ENCODE results near the gene ALG8. TPM values are rescaled to one million over a fixed set of nuclear protein-coding genes. Genes with fewer than 3 reads are reported as not detected.
A peak's percentile ranks its signal among the peaks of the same experiment; 100 is the strongest.
"Not testable (repeated sequence)": the region's sequence is repeated elsewhere in the genome, so short reads cannot be mapped to it uniquely, and the experiment has no call there.

The ALG8 gene
- polyA plus RNA-seq, 3 donors: 15.6 to 41.7 (median 40.6) TPM

GRCh38 chr11:78177216-78177615 lies 37.8 kb upstream of the ALG8 start:
- H3K9me3 Mint-ChIP-seq: peaks cover 5 to 14% (median 7%) of the 10 kb centered on the region in 7 donors
- Histone ChIP-seq H4K20me1 (ENCODE audit: insufficient read depth, low read length) (peaks cover 19% of the 10 kb centered on the region), H3K4me2 (replicated peaks; ENCODE audit: extremely low read depth, low read length, poor library complexity, severe bottlenecking) (no peak overlapping the region), H3K27ac (ENCODE audit: low read depth in 1 of 2, low read length in 2 of 2) (no peak overlapping the region), H2AFZ (ENCODE audit: insufficient read depth, low read depth, low read length, poor library complexity, severe bottlenecking) (no peak overlapping the region), H3K79me2 (ENCODE audit: insufficient read depth, low read length) (peaks cover 3% of the 10 kb centered on the region), H3K9me3 (replicated peaks in 1 of 2; ENCODE audit: control insufficient read depth in 1 of 2, insufficient read depth in 1 of 2, low read length in 2 of 2) (peaks cover 0 to 4% of the 10 kb centered on the region in 2 donors), H3K36me3 (replicated peaks in 1 of 2; ENCODE audit: control insufficient read depth in 1 of 2, insufficient read depth in 2 of 2, low read length in 2 of 2) (peaks cover 16 to 36% of the 10 kb centered on the region in 2 donors), H3K4me3 (replicated peaks in 1 of 3; ENCODE audit: low read depth in 2 of 3, low read length in 3 of 3) (no peak overlapping the region), H3K9ac (ENCODE audit: insufficient read depth, low read length, poor library complexity, severe bottlenecking) (no peak overlapping the region), H3K27me3 (ENCODE audit: control insufficient read depth in 2 of 2, insufficient read depth in 2 of 2, low read length in 2 of 2) (no peaks in the 10 kb centered on the region), H3K4me1 (ENCODE audit: control insufficient read depth in 1 of 2, insufficient read depth in 2 of 2, low read length in 2 of 2) (peaks cover 9 to 12% of the 10 kb centered on the region in 2 donors)
- H3K27me3 Mint-ChIP-seq (ENCODE audit: low read depth in 3 of 3): peaks cover 0 to 2% (median 0%) of the 10 kb centered on the region in 3 donors
- no peak for TF ChIP-seq CTCF (IDR thresholded peaks at IDR 0.05)
- peaks cover 18% of the 10 kb centered on the region for H3K4me1 Mint-ChIP-seq
- peaks cover 46 to 52% of the 10 kb centered on the region in 2 donors for H3K36me3 Mint-ChIP-seq
- intact Hi-C loops (cut with micrococcal nuclease): no loop called here
- no peak overlapping the region for H3K4me3 Mint-ChIP-seq
- 100% methylated on average over 1 of the region's 7 CpGs for WGBS (ENCODE audit: insufficient coverage)
- DNase-seq: no peak
- H3K27ac Mint-ChIP-seq: no peak overlapping the region

GRCh38 chr11:78176605-78177141 lies 37.2 kb upstream of the ALG8 start:
- H3K27ac Mint-ChIP-seq: no peak overlapping the region
- WGBS (ENCODE audit: insufficient coverage): 100% methylated on average over 3 of the region's 10 CpGs
- peaks cover 46 to 55% of the 10 kb centered on the region in 2 donors for H3K36me3 Mint-ChIP-seq
- H3K27me3 Mint-ChIP-seq (ENCODE audit: low read depth in 3 of 3): peaks cover 0 to 2% (median 0%) of the 10 kb centered on the region in 3 donors
- intact Hi-C loops (cut with micrococcal nuclease): no loop called here
- TF ChIP-seq CTCF (IDR thresholded peaks at IDR 0.05): no peak
- H3K27me3 ChIP-seq (ENCODE audit: control insufficient read depth in 2 of 2, insufficient read depth in 2 of 2, low read length in 2 of 2): no peaks in the 10 kb centered on the region
- H3K9me3 ChIP-seq (replicated peaks in 1 of 2; ENCODE audit: control insufficient read depth in 1 of 2, insufficient read depth in 1 of 2, low read length in 2 of 2): peaks cover 0 to 4% of the 10 kb centered on the region in 2 donors
- H3K4me3 Mint-ChIP-seq: no peak overlapping the region
- peaks cover 19% of the 10 kb centered on the region for H4K20me1 ChIP-seq (ENCODE audit: insufficient read depth, low read length)
- H3K4me3 ChIP-seq (replicated peaks in 1 of 3; ENCODE audit: low read depth in 2 of 3, low read length in 3 of 3): no peak overlapping the region
- H3K27ac ChIP-seq (ENCODE audit: low read depth in 1 of 2, low read length in 2 of 2): no peak overlapping the region
- DNase-seq: no peak
- no peak overlapping the region for H2AFZ ChIP-seq (ENCODE audit: insufficient read depth, low read depth, low read length, poor library complexity, severe bottlenecking)
- peaks cover 15% of the 10 kb centered on the region for H3K4me1 Mint-ChIP-seq
- H3K4me2 ChIP-seq (replicated peaks; ENCODE audit: extremely low read depth, low read length, poor library complexity, severe bottlenecking): no peak overlapping the region
- peaks cover 18 to 41% of the 10 kb centered on the region in 2 donors for H3K36me3 ChIP-seq (replicated peaks in 1 of 2; ENCODE audit: control insufficient read depth in 1 of 2, insufficient read depth in 2 of 2, low read length in 2 of 2)
- peaks cover 3% of the 10 kb centered on the region for H3K79me2 ChIP-seq (ENCODE audit: insufficient read depth, low read length)
- H3K9ac ChIP-seq (ENCODE audit: insufficient read depth, low read length, poor library complexity, severe bottlenecking): no peak overlapping the region
- peaks cover 5 to 14% (median 7%) of the 10 kb centered on the region in 7 donors for H3K9me3 Mint-ChIP-seq
- peaks cover 8 to 10% of the 10 kb centered on the region in 2 donors for H3K4me1 ChIP-seq (ENCODE audit: control insufficient read depth in 1 of 2, insufficient read depth in 2 of 2, low read length in 2 of 2)

GRCh38 chr11:78175862-78176261 lies 36.4 kb upstream of the ALG8 start:
- H3K9ac ChIP-seq (ENCODE audit: insufficient read depth, low read length, poor library complexity, severe bottlenecking); H3K4me3 Mint-ChIP-seq; intact Hi-C loops (cut with micrococcal nuclease); H3K4me3 ChIP-seq (replicated peaks in 1 of 3; ENCODE audit: low read depth in 2 of 3, low read length in 3 of 3); H3K27me3 ChIP-seq (ENCODE audit: control insufficient read depth in 2 of 2, insufficient read depth in 2 of 2, low read length in 2 of 2); H2AFZ ChIP-seq (ENCODE audit: insufficient read depth, low read depth, low read length, poor library complexity, severe bottlenecking); H3K4me2 ChIP-seq (replicated peaks; ENCODE audit: extremely low read depth, low read length, poor library complexity, severe bottlenecking); H3K27me3 Mint-ChIP-seq (ENCODE audit: low read depth in 3 of 3); H3K4me1 ChIP-seq (ENCODE audit: control insufficient read depth in 1 of 2, insufficient read depth in 2 of 2, low read length in 2 of 2); DNase-seq; H3K27ac ChIP-seq (ENCODE audit: low read depth in 1 of 2, low read length in 2 of 2); H3K4me1 Mint-ChIP-seq; H3K9me3 ChIP-seq (replicated peaks in 1 of 2; ENCODE audit: control insufficient read depth in 1 of 2, insufficient read depth in 1 of 2, low read length in 2 of 2); H3K79me2 ChIP-seq (ENCODE audit: insufficient read depth, low read length); H3K9me3 Mint-ChIP-seq: not testable (repeated sequence)
- Mint-ChIP-seq H3K36me3 (peaks cover 47 to 55% of the 10 kb centered on the region in 2 donors), H3K27ac (peak overlapping the region in 1 of 7 donors; percentile 4)
- H4K20me1 ChIP-seq (ENCODE audit: insufficient read depth, low read length): peaks cover 19% of the 10 kb centered on the region
- WGBS (ENCODE audit: insufficient coverage): 94% methylated on average over 2 of the region's 3 CpGs
- H3K36me3 ChIP-seq (replicated peaks in 1 of 2; ENCODE audit: control insufficient read depth in 1 of 2, insufficient read depth in 2 of 2, low read length in 2 of 2): peaks cover 18 to 41% of the 10 kb centered on the region in 2 donors
